HL-60/S4 (cell line): ENCODE measurements around the gene SRCAP.

Experiments
- in situ Hi-C: fragments of 300-500 bp; cut with MboI; formaldehyde crosslinking; loops from 2 replicates; pipeline ENCODE4 v1.14.3; 2022; ENCODE audit warnings: low sequenced_read_pairs

Gene SRCAP

DNA sequence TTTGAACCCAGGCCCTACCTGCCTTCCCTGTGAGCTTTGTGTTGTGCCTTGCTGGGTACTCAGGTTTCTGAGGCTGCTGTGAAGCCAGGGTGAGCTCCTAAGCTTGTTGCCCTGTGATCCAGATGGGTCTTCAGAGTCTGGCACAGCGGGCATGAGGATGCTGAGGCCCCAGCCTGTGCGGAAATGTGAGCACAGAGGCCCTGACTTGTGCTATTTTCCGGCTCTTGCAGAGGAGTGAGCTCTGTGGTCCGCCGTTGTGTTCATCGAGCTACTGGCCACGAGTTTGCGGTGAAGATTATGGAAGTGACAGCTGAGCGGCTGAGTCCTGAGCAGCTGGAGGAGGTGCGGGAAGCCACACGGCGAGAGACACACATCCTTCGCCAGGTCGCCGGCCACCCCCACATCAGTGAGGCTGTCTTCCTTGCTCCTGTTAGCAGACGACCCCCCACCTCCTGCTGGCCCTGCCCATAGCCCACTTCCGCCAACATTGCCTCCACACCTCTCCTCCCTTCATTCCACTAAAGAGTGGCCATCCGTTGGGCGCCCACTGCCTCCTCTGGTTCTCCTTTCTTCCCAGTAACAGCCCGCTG is 52.0 kb downstream of the SRCAP start:
- in situ Hi-C loops = no loop called here

DNA sequence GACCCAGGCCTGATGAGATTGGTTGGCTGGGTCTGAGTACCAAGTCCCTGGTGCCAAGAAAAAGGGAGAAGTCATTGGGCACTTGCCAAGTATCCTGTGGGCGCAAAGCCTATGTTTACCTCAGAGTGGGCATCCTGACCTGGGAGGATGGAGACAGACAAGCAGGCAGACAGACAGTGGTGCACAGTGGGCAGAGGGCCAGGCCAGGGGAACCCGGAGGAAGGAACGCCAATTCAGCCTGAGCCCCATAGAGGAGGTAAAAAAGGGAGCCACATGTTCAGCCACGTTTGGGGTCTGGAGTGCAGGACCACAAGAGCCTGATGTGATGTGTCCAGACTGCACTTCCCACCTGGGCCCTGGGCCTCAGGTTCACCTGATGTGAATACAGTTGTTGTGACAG is 54.6 kb downstream of the SRCAP start:
- in situ Hi-C loops = no loop called here

DNA sequence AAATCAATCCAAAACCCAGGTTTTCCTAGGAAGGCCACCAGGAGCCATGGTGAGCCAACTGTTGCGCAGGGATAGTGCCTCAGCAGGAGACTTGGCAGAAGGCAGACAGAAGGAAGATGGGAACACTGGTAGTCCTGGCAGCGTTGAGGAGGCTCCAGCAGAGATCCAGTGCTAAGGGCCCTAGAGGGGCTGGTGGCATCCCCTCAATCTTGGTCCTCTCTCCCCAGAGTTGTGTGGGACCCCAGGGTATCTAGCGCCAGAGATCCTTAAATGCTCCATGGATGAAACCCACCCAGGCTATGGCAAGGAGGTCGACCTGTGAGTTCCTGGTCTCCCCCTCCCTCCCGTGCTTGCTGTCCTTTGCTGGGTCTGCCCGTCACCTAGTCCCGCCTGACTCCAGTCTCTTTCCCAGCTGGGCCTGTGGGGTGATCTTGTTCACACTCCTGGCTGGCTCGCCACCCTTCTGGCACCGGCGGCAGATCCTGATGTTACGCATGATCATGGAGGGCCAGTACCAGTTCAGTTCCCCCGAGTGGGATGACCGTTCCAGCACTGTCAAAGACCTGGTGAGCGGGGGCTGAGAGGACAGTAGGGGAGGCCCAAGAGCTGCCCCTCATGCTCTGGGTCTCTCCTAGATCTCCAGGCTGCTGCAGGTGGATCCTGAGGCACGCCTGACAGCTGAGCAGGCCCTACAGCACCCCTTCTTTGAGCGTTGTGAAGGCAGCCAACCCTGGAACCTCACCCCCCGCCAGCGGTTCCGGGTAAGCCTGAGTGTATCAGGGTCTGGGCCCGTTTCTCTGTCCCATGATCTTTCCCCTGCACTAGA is 57.2 kb downstream of the SRCAP start:
- in situ Hi-C loops = no loop called here

DNA sequence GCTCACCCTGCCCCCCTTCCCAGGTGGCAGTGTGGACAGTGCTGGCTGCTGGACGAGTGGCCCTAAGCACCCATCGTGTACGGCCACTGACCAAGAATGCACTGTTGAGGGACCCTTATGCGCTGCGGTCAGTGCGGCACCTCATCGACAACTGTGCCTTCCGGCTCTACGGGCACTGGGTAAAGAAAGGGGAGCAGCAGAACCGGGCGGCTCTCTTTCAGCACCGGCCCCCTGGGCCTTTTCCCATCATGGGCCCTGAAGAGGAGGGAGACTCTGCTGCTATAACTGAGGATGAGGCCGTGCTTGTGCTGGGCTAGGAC is 57.8 kb downstream of the SRCAP start:
- in situ Hi-C loops = no loop called here

DNA sequence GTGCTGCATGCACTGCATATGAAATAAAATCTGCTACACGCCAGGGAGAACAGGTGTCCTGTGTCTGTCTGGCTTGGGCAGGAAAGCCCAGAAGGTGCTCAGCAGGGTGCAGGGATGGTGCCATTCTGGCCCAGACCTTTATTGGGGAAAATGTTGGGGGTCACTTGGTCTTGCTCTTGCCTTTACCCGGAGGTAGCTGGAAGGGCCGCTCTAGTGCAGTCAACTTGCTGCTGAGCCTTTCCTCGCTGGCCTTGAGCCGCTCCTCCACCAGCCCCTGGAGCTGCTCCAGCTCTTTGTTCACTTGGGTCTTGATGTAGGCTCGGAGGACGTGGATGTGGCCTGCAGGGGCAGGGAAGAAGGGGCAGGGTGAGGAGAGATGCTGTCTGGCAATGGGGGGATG is 58.3 kb downstream of the SRCAP start:
- in situ Hi-C loops = no loop called here

DNA sequence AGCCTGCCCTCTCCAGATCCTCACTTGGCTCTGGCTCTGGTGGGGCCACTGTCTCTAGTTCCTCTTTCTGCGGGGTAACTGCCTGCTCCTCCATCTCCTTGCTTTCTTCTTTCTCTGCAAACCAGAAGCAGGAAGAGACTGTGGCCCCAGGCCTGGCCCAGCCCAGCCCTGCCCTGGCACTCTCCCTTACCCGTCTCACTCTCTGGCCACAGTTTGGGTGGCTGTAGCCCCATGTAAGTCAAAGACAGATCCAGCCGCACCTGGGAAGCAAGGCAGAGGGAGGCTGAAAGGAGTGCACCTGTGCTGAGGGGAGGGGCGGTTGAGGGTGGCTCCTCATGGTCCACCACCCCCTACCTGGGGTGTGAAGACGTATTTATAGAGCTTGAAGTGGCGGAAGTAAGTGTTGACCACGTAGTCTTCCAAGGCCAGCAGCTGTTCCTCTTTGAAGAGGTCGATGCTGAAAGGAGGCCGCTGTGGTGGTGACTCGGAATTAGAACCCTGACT is 60.1 kb downstream of the SRCAP start:
- in situ Hi-C loops = no loop called here

DNA sequence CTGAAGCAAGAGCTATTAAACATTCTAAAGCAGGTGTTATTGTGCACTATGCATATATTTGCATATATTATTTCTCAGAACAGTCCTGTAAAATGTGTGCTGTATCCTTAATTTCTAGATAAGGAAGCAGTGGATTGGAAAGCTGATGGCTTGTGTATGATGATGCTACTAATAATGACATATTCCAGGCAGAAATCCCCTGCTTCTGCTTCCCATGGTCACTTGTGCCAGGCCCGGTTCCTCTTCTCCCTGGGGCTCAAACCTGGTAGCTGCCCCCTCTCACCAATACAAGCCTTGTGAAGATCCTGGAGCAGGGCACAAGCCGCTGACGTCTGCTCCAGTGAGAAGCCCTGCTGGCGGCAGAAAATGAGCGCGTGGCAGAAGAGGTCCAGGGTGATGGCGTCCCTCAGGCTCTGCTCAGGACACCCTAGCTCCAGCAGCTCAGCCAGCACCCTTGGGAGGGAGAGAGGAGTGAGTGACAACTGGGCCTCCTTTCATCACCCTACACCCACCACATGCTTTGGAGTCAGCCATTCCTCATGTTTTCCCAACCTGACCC is 61.1 kb downstream of the SRCAP start:
- in situ Hi-C loops = no loop called here

DNA sequence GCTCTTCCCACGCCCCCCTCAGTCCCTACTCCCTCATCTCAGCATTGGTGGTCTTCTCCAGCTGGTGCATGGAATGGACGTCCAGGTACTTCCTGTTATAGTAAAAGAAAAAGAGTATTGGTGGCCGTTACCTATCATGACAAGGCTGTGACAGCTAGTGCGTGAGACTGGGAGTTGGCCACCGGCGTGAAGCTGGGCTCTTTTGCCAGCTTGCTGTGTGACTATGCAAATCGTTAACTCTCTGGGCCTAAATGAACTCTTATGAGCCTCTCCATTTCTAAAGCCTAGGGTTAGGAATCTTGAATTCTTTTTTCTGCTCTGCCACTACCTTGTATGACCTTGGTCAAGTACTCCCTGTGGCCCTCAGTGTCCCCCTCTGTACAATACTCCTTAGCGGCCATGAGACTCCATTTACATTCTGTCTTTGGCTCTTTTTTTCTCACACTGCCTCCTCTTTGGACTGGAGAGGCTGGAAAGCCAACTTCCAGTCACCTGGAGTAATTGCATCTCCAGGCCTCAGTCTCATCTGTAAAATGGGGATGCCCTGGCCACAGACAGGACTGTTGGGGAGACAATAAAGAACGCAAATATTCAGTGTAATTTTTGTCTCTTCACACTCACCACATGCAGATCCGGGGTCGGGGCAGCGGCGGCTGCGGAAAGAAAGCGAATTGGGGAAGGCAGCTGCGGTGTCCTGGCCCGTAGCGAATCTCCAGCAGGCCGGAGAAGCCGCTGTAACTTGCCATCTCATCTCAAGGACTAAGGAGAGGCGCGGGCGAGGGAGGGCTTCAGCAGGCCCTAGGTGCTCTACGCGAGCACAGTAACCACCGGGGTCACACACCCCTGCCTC is 61.8 kb downstream of the SRCAP start:
- in situ Hi-C loops = no loop called here

DNA sequence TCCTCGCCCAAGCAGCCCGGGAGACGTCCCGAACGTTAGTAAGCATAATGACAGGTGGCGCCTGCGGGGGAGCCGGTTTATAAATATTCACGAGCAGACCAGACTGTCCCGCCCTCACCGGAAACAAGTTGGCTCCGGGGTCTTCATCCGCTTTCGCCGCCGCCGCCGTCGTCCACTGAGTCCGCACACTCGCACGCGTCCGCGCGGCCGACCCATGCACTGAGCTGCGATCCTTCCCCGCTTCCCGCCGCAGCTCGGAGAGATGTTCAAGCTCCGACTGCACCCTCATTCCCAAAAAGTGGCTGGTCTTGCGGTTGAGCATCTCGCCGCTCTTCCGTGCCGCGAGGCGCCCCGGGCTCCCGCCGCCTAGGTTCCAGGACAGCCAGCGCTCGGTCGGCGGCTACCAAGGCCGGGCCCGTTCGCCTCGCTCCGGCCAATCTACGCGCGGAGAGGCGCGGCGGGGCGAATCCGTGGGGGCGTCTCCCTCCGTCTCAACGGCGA is 62.5 kb downstream of the SRCAP start:
- in situ Hi-C loops = no loop called here

DNA sequence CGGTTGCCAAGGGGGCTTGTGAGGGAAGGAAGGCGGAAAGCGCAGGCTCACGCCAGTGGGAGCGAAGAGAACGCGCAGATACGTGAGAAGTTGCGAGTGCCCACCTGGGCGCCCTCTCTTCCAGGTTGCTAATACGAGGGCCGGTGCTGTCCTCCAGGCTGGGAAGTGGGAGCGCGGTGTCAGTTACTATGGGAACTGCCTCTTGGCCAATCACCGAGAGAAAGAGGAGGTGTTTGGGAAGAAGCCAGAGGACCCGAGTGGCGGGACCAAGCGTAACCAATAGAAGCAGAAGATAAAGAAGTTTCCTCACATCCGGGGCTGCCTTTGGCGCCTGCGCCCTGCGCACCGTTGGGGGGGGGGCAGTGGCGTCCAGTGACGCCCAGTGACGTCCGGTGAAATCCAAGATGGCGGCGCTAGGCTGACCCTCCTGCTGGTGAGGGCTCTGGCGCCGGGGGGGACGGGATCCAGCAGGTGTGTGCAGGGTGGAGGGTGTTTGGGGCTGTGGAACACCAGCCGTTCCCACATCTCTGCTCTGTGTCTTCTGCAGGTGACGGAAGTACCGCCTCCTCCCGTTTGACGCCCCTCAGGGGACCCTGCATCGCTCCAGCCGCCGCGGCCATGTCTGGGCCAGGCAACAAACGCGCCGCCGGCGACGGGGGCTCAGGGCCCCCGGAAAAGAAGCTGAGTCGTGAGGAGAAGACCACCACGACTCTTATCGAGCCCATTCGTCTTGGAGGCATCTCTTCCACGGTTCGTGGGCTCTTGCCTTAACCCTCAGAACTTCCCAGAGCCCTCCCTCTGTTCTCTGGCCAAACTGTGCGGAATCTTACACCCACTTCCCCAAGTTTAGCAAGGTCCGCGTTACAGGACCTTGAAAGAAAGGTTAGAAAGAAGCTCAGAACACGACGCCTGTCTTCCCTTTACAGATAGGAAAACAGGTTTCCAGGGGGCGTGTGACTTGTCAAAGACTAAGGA is 63.2 kb downstream of the SRCAP start, which contains the start of the genes CFAP119 and RNF40:
Gene CFAP119, minus strand, starts transcription at position 135 of the 975 bp plus-strand sequence. CDS start 314 bp downstream, outside the sequence.
Gene RNF40, plus strand, starts transcription at position 395 of the 975 bp plus-strand sequence. Its CDS starts 224 bp downstream, at position 619.
- in situ Hi-C loops = no loop called here

DNA sequence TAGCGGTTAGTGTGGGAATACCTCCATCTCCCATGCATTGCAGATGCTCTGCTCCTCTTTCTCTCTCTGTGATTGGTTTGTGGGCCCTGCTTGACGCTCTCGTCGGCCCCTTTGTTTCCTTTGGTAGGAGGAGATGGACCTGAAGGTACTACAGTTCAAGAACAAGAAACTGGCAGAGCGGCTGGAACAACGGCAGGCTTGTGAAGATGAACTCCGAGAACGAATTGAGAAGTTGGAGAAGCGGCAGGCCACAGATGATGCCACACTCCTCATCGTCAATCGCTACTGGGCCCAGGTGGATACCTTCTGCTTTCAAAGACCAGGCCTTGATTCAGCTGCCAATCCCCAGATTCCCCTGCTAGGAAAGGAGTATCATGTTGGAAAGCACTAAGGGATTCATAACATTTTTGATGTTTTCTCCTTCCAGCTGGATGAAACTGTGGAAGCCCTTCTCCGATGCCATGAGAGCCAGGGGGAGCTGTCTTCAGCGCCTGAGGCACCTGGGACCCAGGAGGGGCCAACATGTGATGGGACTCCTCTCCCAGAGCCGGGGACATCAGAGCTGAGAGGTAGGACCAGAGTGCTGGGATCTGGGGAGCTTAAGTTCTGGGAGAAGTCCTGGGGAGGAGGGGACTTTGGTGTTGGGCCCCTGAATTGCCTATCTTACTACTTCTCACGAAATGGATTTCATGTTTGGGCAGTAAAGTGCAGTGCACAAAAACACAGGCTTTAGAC is 64.2 kb downstream of the SRCAP start:
- in situ Hi-C loops = no loop called here

DNA sequence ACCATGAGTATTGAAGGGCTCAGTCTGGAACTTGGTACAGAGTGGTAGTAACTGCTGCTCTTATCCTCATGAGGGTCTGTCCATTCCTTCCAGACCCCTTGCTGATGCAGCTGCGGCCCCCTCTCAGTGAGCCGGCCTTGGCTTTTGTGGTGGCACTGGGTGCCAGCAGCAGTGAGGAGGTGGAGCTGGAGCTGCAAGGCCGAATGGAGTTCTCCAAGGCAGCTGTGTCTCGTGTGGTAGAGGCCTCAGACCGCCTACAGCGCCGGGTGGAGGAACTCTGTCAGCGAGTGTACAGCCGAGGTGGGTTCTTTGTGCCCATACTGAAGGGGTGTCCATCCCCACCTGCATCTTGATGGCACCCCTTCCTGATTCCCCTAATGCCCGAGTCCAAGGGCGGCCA is 65.1 kb downstream of the SRCAP start:
- in situ Hi-C loops = no loop called here

DNA sequence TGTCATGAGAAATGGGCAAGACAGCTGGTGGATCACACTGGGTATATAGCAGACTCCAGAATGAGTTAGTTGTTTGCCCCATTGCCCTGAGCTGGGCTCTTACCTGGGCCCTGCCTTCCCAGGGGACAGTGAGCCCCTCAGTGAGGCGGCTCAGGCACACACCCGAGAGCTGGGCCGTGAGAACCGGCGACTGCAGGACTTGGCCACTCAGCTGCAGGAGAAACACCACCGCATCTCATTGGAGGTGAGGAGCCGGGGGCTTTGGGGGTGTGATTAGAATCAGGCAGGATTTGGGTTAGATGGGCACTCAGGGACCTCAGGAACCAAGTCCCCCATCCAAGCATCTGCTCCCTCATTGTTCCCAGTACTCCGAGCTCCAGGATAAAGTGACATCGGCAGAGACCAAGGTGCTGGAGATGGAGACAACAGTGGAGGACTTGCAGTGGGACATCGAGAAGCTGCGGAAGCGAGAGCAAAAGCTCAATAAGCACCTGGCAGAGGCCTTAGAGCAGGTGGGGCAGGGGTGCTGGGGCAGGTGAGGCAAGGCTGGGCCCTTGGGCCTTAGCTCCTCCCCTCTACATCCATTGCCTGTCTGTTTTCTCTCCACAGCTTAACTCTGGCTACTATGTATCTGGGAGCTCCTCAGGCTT is 66.0 kb downstream of the SRCAP start:
- in situ Hi-C loops = no loop called here

DNA sequence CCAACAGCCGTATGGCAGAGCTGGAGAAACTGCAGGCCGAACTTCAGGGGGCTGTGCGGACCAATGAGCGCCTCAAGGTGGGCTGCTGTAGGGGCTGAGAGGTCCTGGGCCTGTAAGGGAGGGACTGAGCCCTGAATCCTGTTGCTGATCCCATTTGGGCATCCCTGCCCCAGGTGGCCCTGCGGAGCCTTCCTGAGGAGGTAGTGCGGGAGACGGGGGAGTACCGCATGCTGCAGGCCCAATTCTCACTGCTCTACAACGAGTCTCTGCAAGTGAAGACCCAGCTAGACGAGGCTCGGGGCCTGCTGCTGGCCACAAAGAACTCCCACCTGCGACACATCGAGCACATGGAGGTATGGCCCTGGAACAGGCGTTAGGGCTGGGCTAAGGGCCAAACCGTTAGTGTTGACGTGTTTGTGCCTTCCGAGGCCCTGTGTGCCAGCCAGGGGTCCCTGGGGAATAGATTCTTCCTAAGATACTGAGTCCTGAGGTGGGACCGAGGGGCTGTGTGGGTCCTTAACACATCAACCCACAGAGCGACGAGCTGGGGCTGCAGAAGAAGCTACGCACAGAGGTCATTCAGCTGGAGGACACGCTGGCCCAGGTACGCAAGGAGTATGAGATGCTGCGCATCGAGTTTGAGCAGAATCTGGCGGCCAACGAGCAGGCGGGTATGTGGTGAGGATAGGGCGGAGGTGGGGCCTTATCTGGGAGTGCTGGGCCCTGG is 67.4 kb downstream of the SRCAP start:
- in situ Hi-C loops = no loop called here

DNA sequence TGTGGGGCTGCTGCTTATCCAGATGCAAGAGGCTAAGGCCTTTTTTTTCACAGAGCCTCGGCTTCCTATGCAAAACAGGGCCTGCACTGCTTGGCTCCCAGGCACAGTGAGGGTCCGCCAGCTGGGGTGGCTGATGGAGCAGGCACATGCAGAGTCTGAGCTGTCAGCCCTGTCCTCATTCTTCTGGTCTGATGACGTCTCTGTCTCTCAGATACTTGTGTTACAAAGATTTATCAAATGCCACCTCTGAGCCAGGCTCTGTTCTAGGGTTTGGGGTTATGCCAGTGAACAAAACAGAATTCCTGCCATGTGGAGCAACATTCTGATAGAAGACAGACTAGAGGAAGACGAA is 67.9 kb downstream of the SRCAP start:
- in situ Hi-C loops = no loop called here

DNA sequence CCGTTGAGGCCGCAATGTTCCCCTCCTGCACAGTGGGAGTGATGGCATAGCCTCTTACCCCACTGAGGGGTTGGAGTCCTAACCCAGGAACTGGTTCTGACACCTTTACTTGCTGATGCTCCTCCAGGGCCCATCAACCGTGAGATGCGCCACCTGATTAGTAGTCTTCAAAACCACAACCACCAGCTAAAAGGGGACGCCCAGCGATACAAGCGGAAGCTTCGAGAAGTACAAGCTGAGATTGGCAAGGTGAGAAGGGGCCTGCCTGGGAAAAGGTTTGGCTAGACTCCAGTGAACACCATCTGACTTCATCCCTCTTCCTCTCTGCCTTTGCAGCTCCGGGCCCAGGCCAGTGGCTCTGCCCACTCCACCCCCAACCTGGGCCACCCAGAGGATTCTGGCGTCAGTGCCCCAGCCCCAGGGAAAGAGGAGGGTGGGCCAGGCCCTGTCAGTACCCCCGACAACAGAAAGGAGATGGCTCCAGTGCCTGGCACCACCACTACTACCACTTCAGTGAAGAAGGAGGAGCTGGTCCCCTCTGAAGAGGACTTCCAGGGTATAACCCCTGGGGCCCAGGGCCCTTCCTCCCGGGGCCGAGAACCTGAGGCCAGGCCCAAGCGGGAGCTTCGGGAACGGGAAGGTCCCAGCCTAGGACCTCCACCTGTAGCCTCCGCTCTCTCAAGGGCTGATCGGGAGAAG is 68.9 kb downstream of the SRCAP start:
- in situ Hi-C loops = no loop called here

DNA sequence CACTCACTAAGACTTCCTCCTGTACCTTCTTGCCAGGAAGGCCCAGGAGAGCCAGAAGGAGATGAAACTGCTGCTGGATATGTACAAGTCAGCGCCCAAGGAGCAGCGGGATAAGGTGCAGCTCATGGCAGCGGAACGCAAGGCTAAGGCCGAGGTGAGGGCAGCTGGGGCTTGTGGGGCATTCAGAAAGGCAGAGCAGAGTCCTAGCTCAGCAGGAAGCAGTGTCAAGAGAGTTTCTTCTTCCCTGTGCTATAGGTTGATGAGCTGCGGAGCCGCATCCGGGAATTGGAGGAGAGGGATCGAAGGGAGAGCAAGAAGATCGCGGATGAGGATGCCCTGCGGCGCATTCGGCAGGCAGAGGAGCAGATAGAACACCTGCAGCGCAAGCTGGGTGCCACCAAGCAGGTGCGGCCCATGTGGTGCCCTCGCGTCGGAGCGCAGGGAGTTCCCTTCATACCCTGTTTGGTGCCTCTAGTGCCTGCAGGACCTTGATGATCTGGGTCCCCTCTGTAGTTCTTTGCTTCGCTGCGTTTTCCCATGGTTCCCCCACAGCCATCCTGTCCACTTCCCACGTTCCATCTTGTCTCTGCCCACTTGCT is 69.7 kb downstream of the SRCAP start:
- in situ Hi-C loops = no loop called here
